ENCODE measurements around the gene CYREN. TPM values are rescaled to one million over a fixed set of nuclear protein-coding genes. Genes with fewer than 3 reads are reported as not detected.

The CYREN gene
- total and polyA plus RNA-seq, 9 of the 15 experiments (the other 6 are each of a cell fraction or from before 2014, with no cell fraction given) = 13.9 to 108 (median 88.8) TPM

- TF ChIP-seq CHD7 (IDR thresholded peaks at IDR 0.05; ENCODE audit: low read depth, low read length) = no peak
- no peak; the same call in 1 of the 2 replicates for TF ChIP-seq ETV1 (tag; conservative IDR thresholded peaks at IDR 0.05; ENCODE audit: low read depth)
- no peak for TF ChIP-seq CBFA2T3 (IDR thresholded peaks at IDR 0.05)
- no peak for TF ChIP-seq ZNF76 (CRISPR knock-in tag; IDR thresholded peaks at IDR 0.05; ENCODE audit: borderline replicate concordance)
- TF ChIP-seq, protein P1, sequence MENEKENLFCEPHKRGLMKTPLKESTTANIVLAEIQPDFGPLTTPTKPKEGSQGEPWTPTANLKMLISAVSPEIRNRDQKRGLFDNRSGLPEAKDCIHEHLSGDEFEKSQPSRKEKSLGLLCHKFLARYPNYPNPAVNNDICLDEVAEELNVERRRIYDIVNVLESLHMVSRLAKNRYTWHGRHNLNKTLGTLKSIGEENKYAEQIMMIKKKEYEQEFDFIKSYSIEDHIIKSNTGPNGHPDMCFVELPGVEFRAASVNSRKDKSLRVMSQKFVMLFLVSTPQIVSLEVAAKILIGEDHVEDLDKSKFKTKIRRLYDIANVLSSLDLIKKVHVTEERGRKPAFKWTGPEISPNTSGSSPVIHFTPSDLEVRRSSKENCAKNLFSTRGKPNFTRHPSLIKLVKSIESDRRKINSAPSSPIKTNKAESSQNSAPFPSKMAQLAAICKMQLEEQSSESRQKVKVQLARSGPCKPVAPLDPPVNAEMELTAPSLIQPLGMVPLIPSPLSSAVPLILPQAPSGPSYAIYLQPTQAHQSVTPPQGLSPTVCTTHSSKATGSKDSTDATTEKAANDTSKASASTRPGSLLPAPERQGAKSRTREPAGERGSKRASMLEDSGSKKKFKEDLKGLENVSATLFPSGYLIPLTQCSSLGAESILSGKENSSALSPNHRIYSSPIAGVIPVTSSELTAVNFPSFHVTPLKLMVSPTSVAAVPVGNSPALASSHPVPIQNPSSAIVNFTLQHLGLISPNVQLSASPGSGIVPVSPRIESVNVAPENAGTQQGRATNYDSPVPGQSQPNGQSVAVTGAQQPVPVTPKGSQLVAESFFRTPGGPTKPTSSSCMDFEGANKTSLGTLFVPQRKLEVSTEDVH (IDR thresholded peaks at IDR 0.05; ENCODE audit: low read depth, partially characterized antibody) = no peak
- TF ChIP-seq, protein P2, sequence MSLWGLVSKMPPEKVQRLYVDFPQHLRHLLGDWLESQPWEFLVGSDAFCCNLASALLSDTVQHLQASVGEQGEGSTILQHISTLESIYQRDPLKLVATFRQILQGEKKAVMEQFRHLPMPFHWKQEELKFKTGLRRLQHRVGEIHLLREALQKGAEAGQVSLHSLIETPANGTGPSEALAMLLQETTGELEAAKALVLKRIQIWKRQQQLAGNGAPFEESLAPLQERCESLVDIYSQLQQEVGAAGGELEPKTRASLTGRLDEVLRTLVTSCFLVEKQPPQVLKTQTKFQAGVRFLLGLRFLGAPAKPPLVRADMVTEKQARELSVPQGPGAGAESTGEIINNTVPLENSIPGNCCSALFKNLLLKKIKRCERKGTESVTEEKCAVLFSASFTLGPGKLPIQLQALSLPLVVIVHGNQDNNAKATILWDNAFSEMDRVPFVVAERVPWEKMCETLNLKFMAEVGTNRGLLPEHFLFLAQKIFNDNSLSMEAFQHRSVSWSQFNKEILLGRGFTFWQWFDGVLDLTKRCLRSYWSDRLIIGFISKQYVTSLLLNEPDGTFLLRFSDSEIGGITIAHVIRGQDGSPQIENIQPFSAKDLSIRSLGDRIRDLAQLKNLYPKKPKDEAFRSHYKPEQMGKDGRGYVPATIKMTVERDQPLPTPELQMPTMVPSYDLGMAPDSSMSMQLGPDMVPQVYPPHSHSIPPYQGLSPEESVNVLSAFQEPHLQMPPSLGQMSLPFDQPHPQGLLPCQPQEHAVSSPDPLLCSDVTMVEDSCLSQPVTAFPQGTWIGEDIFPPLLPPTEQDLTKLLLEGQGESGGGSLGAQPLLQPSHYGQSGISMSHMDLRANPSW (CRISPR knock-in tag; IDR thresholded peaks at IDR 0.05) = no peak
- TF ChIP-seq FOXP1 (CRISPR knock-in tag; IDR thresholded peaks at IDR 0.05) = no peak
- TF ChIP-seq ZNF165 (CRISPR knock-in tag; IDR thresholded peaks at IDR 0.05; ENCODE audit: borderline replicate concordance) = no peak
- TF ChIP-seq HCFC1 (IDR thresholded peaks at IDR 0.05; ENCODE audit: low read depth, low read length) = no peak
- TF ChIP-seq ATF7 (IDR thresholded peaks at IDR 0.05) = no peak
Observed at GRCh38 chr7:135169141-135169963, 1.2 kb downstream of the CYREN start (continued).
